NCI-H2196 treated with DMSO at 0.1 percent for 48 hours (cell line): ENCODE data around the gene DTX1.

Experiments used
- DNase-seq: peaks from one replicate; lab custom pipeline; 2025; ENCODE audit not compliant: unreplicated experiment; lab: John Stamatoyannopoulos, UW

Gene DTX1

DNA sequence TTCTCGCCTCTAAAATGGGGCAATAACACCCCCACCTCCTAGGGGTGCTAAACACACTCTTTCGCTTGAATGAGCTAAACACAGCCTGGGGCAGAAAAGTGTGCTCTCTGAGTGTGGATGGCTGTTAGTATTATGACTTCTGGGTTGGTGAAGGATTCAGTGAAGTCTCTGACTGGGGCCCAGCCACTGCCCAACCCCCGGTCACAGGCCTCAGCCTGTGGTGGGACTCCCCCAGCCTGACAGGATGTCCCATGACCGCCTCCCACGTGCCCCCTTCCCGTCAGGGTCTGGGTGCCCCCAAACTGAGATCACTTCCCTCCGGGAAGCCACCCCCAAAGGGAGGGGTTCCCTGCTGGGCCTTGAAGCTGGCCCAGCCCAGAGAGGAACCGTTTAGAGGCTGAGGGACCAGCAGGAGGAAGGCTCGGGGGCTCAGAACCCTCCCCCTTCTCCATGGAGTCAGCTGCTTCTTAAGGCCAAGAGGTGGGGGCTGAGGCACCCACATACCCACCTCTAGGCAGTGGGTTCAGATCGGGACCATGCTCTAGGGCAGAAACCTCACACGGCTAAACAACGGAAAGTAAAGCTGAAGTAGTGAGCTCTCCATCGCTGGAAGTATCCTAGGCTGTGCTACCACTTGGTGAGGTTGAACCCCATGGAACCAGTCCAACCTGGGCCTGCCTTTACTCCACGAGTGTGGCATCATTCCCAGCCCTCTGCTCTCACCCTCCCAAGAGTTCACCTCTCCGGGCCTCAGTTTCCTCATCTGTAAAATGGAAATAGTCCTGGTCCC, 13.8 kb downstream of the DTX1 start:
- DNase-seq: no peak

DNA sequence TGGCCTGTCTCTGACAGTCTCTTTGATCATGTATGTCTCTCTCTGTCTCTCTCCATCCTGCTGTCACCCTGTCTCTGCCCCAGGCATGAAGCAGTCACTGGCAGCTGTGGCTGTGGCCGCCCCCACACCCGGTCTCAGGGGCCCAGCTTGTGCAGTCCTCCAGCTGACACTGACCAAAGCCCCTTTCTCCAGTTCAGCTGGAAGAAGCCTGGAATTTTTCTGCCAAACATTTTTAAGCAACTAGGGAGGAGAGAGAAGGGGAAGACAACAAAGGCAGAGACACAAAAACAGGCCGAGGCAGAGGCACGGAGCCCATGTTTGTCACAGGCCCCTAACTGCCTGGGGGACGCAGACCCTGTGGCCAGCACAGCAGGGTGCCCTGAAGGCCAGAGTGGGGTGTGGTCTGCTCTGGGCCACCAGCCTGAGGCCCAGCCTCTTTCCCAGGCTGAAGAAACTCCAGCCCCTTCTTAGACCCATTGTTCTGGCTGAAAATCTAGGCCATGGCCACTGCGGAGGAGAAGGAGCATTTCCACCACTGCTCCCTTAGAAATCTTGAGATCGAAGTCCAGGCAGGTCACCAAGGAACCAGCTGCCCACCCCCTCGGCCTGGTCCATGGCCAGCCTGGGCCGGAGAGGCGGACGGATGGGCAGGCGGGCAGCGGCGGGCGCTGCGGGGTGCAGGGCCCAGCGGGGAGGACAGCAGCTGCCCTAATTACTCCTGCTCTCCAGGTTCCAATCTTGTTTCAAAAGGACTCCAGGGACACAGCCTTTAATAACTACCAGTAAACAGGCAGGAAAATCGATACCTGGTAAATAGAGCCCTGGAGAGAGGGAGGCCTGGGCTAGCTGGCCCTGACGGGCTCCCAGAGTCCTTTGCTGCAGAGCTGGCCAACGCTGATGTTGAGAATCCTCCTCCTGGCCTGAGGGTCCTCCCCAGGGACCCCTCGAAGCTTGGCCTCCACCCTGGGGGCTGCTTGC, 14.9 kb downstream of the DTX1 start:
- no peak for DNase-seq

DNA sequence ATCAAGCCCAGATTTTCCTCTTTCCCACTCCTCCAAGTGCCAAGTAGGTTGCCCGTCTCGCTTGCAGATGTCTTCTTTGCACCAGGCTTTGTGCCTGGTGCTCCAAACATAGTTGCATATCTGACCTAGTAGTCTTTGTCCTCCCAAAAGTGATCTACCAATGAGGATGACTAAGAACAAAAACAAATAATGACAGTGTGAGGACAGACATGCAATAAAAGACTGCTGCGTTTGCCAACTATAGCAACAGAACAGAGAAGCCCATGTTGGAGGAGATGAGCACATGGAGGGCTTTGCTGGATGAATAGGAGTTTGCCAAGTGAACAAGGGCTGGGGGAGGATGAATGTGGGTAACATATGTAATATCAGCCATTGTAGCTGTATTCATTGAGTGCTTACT, 15.6 kb downstream of the DTX1 start:
- DNase-seq: no peak

DNA sequence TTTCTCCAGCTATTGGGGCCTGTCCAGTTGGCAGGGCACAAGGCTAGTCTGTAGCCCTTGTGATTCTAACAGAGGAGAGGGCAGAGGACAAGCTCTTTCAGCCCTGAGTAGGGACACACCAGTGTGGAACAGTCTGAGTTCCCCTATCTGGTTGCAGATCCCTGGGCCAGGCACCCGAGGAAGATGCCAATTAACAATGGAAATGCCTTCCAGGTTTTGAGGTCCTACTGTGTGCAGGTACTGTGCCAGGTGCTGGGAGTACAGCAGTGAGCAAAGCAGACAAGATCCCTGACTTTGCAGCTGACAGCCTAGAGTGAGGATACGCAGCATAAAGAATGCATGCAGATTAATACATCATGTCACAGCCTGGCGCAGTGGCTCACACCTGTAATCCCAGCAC, 17.1 kb downstream of the DTX1 start:
- no peak for DNase-seq

DNA sequence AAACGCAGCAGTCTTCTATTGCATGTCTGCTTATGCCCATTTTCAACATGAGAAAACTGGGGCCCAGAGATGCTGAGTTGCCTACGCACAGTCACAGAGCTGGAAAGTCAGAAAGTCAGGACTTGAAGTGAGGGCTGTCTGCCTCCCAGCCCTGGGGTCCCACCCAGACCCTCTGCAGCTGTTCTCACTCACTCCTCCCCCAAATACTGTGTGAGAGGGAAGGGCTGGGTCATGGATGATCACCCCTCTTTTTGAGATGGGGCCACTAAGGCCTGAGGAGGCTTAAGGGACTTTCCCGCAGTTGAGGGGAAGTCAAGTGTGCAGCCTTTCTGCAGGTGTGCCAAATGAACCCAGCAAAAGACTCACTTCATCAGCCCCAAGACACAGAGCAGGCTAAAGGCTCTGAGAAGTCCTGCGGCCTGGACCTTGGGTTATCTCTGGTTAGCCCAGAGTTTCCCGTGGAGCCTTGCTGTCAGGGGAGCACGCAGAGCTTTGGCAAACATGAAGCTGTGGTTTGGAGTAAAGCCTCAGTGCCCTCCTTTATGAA, 18.7 kb downstream of the DTX1 start:
- DNase-seq: no peak

DNA sequence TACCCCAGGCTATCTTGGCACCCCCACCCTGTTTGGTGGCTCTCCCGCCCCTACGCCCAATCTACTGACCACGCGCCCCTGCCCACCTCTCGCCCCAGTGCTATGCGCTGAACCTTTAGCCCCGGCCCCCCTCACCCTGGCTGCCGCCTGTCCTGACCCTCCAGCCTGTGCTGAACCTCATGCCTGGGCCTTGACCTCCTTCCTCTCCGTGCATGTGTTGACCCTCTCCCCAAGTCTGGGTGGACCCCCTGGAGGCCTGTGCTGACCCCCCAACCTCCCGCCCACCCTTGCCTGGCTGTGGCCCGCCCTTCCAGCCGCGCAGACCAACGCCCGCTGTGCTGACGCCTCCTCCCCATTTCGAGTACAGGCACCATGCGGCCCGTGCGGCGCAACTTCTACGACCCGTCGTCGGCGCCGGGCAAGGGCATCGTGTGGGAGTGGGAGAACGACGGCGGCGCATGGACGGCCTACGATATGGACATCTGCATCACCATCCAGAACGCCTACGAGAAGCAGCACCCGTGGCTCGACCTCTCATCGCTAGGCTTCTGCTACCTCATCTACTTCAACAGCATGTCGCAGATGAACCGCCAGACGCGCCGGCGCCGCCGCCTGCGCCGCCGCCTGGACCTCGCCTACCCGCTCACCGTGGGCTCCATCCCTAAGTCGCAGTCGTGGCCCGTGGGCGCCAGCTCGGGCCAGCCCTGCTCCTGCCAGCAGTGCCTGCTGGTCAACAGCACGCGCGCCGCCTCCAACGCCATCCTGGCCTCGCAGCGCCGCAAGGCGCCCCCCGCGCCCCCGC, 20.7 kb downstream of the DTX1 start:
- no peak for DNase-seq

DNA sequence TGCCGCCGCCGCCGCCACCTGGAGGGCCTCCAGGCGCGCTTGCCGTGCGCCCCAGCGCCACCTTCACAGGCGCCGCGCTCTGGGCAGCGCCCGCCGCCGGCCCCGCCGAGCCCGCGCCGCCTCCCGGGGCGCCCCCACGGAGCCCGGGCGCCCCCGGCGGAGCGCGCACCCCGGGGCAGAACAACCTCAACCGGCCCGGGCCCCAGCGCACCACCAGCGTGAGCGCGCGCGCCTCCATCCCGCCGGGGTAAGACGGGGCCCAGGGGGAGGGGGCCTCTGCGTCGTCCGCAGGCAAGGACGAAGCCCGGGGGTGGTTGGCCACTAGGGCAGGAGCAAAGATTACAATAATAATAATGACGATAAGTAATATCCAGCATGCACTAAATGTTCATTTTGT, 21.3 kb downstream of the DTX1 start:
- DNase-seq: no peak

DNA sequence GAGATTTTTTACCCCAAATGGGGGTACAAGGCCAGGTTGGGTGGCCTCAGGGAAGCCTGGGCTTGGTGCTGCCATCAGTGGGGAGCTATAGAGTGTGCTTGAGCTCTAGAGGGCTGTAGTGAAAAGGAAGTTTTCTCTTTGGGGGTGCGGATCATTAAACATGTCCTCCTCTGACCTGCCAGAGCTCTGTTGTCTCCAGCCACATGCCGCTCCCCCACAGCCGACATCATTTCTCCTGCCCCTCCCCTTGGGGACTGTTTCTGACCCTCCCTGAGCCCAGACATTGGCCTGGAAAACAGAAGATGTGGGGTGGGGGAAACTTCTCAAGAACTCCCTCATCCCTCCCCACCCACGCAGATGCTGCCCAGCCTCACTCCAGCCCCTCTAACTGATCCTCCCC, 25.3 kb downstream of the DTX1 start:
- no peak for DNase-seq

DNA sequence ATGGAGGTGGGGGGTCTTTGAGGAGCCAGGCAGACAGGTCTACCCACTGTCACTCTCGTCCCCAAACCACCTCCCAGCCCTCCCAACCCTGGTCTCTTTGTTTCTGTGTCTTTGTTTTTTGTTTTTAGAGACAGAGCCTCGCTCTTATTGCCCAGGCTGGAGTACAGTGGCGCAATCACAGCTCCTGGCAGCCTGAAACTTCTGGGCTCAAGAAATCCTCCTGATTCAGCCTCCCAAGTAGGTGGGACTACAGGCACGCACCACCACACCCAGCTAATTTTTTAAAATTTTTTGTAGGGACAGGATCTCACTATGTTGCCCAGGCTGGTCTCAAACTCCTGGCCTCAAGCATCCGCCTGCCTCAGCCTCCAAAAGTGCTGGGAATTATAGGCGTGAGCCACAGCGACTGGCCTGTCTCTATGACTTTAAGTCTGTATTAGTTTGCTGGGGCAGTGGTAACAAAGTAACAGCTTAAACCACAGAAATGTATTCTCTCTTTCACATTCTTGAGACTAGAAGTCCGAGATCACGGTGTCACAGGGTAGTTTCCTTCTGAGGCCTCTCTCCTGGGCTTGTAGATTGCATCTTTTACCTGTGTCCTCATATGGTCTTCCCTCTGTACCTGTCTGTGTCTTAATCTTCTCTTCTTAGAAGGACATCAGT, 26.1 kb downstream of the DTX1 start:
- DNase-seq: no peak

DNA sequence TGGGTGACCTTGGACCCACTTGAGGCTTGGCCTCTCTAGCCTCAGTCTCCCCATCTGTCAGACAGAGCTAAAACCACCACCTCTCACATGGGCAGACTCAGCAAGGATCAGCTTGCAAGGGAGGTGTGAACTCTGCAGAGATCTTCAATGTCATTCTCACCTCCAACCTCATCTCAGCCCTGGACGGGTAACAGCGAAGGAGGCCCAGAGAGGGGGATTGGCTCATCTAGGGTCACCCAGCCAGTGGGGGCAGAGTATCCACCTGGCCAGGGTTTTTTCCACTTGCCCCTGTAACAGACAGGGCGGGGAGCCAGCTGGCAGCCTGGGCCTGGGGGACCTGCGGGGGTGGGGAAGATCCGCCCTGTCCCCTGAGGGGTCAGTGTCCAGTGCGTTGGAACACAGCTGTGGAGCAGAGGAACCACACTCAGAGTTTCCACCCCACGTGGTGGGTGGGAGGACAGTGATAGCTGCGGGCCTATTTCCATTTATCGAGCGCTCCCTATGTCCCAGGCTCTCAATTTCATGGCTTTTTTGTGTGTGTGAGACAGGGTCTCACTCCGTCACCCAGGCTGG, 27.4 kb downstream of the DTX1 start:
- no peak for DNase-seq

DNA sequence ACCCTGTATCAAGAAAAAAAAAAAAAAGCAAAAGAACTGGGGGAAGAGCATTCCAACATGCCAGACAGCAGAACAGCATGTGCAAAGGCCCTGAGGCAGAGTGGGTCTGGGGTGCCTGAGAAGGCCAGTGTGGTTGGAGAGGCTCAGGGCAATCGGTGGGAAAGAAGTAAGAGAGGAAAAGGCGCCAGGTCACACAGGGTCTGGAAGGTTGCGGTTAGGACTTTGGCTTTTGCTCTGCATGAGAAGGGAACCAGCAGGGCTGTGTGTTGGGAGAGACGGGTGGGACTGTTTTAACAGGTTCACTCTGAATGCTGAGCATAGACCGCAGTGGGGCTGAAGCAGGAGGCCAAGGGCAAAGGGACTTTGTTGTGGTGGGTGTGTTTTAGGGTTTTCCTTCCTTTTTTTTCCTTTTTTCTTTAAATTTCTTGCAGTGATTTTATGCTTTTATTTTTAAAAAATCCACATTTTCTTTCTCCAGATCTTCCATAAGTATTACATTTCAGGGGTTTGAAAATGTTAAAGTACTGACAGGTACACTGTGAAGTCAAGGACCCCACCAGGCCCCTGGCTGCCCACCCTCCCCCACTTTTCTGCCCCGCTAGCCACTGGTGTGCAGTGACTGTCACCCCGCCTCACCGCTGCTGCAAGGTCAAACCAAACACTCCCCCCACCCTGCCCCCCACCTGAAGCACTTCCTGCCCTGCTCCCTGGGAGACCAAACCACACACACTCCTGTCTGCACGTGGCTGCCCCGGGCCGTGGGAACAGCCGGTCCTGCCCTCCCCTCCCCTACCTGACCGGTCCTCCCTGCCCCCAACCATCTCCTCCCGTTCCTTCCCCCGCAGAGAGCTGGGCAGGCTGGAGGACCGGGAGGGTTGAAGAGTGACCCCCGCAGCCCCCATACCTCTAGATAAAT, 30.0 kb downstream of the DTX1 start:
- DNase-seq: no peak

DNA sequence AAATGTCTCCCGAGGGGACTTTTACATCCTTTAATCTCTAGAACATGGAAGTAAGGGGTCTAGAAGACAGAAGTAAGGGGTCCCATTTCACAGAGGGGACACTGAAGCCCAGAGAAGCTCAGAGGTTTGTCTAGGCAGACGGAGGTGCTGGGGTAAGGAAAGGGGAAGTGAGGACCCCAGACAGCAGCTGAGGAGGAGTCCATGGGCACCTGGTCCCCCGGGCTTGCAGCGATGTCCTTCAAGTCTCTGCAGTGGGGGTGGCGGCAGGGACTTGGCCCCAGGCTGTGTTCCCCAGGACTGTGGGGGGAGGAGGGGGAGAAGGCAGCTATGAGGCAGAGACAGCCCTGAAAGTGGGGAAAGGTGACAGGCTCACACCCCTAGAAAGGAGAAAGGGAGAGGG, 30.7 kb downstream of the DTX1 start:
- no peak for DNase-seq

DNA sequence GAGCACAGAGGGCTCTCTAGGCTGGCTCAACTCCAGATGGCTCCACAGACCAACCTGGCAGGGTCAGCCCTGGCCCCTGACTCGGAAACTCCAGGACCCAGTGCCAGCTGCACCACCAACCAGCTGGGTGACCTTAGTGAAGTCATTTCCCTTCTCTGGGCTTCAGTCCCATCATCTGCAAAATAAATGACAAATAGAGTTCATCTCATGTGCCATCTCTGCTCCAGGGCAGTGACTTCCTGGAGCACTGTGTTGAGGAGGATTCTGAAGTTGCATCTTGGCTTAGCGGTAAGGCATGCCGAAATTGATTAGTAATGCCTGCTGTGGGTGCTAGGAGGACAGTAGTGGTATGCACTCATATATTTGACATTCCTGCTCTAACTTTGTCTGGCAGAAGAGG, 31.5 kb downstream of the DTX1 start:
- no peak for DNase-seq

DNA sequence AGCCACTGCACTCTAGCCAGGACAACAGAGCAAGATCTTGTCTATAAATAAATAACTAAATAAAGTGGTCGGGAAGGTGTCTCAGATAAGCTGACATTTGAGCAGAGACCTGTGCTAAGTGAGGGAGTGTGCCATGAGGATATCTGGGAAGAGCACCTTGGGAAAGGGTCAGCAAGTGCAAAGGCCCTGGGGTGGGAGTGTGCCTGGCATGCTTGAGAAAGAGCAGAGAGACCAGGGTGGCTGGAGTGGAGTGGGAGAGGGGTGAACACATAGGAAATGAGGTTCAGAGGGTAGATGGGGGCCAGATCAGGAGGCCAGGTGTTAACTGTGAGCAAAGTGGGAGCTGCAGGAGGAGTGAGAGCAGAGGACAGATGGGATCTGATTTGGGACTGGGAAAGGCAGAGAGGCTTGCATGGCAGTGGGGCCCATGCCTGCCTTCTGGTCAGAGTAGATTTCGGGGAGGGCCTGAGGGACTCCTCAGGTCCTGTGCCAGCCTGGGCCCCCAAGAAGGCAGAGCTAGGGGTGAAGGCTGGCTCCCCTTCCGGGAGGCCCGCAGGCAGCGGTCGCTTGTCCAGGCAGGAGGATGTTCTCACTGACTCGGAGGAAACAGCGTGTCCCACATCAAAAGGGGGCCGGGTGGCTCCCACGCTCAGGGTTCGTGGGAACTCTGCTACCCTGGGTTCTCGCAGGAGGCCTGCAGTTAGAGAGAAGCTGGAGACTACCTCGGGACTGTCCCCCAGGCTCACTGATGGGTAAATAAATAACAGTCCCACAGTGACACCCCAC, 32.6 kb downstream of the DTX1 start:
- no peak for DNase-seq

DNA sequence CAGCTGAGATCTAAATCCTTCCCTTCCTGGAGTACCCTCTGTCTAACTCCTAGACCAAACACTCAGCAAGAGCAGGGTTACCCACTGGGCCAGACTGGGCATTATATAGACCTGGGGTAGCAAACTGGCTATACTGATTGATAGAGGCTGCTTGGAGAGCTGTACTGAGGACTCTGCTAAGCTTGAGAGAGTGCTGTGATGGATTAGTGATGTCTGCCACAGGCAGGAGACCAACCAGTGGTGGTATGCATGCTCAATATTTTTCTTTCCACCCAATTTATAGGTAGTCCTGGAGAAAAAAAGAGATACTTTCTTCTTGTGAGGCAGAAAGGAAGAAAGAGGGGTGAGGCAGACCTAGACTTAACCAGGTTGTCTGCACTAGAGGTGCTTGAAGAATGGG, 33.3 kb downstream of the DTX1 start:
- DNase-seq: no peak

DNA sequence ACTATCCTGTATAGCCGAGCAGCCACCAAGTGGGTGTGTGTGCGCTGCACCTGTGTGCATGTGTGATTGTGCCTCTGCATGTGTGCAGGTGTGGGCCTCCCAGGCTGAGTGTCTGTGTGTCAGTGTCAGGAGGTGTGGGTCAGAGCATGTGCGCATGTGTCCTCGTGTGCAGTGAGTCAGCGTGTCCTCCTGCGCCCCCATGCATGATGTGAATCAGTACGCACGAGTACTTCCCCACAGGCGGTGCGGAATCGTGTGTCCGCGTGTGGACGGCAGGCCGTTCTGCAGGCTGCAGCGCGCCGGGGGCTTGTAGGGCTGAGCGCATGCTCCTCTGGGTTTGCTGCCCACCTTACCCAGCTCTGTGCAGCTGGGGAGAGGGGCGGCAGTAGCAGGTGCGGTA, 34.2 kb downstream of the DTX1 start:
- DNase-seq: no peak

DNA sequence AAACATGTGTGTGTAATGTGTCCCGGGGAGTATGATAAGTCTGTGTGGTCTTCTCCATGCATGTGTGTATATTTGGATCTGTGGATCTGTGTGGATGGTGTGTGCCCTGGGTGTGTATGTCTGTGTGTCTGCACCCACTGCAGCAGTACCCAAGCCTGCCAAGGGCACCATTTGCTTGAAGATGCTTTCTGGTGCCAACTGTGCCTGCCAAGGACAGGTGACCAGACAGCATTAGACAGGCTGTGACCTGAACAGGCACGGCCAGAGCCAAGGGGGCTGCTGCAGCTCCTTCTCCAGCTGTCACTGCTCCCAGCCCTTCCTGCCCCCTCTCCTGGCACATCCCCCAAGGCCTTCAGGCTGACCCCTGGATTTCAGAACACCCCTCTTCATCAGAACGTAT, 35.0 kb downstream of the DTX1 start:
- no peak for DNase-seq

DNA sequence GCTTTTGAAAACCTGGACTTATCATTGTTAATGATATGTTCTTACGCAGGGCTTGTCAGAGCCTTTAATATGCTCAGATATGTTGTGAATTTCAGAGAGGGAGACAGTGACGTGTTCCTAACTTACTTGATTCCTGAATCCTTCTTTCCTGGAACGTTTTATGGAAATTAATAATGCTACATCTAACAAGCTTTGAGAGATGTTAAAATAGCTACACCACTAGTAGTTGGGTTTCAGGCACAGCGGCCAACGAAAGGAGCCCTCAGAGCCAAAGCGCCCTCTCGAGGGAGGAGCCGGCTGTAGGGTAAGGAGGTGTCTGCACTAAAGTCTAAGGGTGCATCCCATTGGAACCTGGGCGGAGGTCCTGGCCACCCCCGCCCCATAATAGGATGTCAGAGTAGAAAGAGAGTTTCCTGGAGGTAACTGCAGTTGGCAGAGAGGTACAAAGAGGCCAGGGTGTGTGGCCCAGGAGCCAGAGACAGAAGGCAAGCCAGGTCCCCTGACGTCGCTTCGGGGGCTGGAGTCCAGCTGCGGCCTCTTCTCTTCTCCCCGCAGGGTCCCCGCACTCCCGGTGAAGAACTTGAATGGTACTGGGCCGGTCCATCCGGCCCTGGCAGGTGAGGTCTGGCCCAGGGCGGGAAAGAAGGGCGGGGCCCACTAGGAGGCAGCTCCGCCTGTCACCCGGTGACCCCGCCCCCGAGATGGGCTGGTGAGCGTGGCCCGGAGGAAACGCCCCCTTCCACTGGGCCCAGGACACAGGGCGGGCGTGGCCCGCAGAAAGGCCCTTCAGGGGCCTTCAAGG, 36.3 kb downstream of the DTX1 start:
- DNase-seq: no peak
